Endothelial cell (in vitro differentiated cells): ENCODE data around the gene SCAPER. TPM values are rescaled to one million over a fixed set of nuclear protein-coding genes. Genes with fewer than 3 reads are reported as not detected.
"Not testable (repeated sequence)": the region's sequence is repeated elsewhere in the genome, so short reads cannot be mapped to it uniquely, and the experiment has no call there.

Experiments
- DNase-seq: peaks from one replicate; pipeline ENCODE4 v3.0.0; 2021; ENCODE audit warnings: low spot score
- H3K27ac Mint-ChIP-seq: one replicate; pipeline ENCODE4 v1.8.0; 2021; ENCODE audit warnings: mixed read lengths, inconsistent platforms; ENCODE audit not compliant: unreplicated experiment
- H3K27me3 Mint-ChIP-seq: one replicate; pipeline ENCODE4 v1.8.0; 2021; ENCODE audit warnings: mild to moderate bottlenecking, moderate library complexity, mixed read lengths, inconsistent platforms; ENCODE audit not compliant: unreplicated experiment
- H3K36me3 Mint-ChIP-seq: one replicate; pipeline ENCODE4 v1.8.0; 2021; ENCODE audit warnings: mild to moderate bottlenecking, low read depth, mixed read lengths, inconsistent platforms; ENCODE audit not compliant: unreplicated experiment
- H3K4me1 Mint-ChIP-seq: one replicate; pipeline ENCODE4 v1.8.0; 2021; ENCODE audit warnings: mild to moderate bottlenecking, mixed read lengths, inconsistent platforms; ENCODE audit not compliant: unreplicated experiment
- H3K4me3 Mint-ChIP-seq: one replicate; pipeline ENCODE4 v1.8.0; 2021; ENCODE audit warnings: mild to moderate bottlenecking, mixed read lengths, inconsistent platforms; ENCODE audit not compliant: unreplicated experiment
- H3K9me3 Mint-ChIP-seq: one replicate; pipeline ENCODE4 v1.8.0; 2021; ENCODE audit warnings: mixed read lengths, inconsistent platforms; ENCODE audit not compliant: unreplicated experiment
- total RNA-seq: library from RNA; stranded (reverse); fragmentation: NEBNext Ultra II Directional; extraction: Animal tissue kit (Norgen Biotek cat#: 25700); gene quantifications from one replicate; pipeline ENCODE4 v1.2.1, GENCODE V29; 2021; ENCODE audit not compliant: unreplicated experiment
- TF ChIP-seq, protein P1 (sequence below): fragments of 200-600 bp; sonication (generic); IDR thresholded peaks from one replicate; pipeline ENCODE4 v1.5.0; 2021; ENCODE audit warnings: antibody characterized with exemption; ENCODE audit not compliant: unreplicated experiment

The SCAPER gene
- total RNA-seq, 1 donor from 2014 or later: 18.1 TPM

DNA sequence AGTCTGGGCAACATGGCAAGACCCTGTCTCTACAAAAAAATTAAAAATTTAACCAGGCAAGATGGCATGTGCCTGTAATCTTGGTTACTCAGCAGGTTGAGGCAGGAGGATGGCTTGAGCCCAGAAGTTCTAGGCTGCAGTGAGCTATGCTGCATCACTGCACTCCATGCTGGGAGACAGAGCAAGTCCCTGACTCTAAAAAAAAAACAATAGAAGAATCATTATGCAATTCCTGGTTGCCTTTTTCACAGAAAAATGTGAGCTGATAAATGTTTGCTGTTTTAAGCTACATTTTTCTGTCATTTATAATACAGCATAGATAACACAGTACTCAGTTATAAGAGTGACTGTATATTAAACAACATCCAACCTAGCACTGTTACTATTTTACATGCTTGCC, 148.8 kb downstream of the SCAPER start:
- no peak for DNase-seq
- Mint-ChIP-seq H3K9me3 (no peaks in the 10 kb centered on the region), H3K27ac (no peak overlapping the region), H3K4me3 (no peak overlapping the region), H3K27me3 (no peaks in the 10 kb centered on the region), H3K4me1 (no peaks in the 10 kb centered on the region), H3K36me3 (no peaks in the 10 kb centered on the region)
- TF ChIP-seq, protein P1, sequence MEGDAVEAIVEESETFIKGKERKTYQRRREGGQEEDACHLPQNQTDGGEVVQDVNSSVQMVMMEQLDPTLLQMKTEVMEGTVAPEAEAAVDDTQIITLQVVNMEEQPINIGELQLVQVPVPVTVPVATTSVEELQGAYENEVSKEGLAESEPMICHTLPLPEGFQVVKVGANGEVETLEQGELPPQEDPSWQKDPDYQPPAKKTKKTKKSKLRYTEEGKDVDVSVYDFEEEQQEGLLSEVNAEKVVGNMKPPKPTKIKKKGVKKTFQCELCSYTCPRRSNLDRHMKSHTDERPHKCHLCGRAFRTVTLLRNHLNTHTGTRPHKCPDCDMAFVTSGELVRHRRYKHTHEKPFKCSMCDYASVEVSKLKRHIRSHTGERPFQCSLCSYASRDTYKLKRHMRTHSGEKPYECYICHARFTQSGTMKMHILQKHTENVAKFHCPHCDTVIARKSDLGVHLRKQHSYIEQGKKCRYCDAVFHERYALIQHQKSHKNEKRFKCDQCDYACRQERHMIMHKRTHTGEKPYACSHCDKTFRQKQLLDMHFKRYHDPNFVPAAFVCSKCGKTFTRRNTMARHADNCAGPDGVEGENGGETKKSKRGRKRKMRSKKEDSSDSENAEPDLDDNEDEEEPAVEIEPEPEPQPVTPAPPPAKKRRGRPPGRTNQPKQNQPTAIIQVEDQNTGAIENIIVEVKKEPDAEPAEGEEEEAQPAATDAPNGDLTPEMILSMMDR: no peak

DNA sequence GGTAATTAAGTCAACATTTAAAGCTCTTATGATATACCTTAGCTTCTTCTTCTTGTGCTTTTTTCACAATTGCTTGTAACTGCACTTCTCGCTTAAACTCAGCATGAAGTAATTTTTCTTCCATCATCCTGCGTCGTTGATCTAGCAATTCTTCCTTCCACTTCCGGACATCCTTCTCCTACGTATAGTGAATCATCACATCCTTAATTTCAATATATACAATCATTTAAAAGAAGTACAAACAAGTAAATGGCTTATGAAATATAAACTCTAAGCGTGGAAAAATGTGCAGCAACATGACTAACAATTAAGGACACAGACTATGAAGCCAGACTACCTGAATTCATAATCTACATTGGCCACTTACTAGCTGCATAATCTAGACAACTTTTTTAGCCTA, 151.4 kb downstream of the SCAPER start:
- no peaks in the 10 kb centered on the region for H3K27me3 Mint-ChIP-seq
- no peak overlapping the region for H3K4me3 Mint-ChIP-seq
- DNase-seq: no peak
- H3K36me3 Mint-ChIP-seq: no peaks in the 10 kb centered on the region
- no peaks in the 10 kb centered on the region for H3K9me3 Mint-ChIP-seq
- TF ChIP-seq, protein P1: no peak
- H3K27ac Mint-ChIP-seq: no peak overlapping the region
- H3K4me1 Mint-ChIP-seq: no peaks in the 10 kb centered on the region

DNA sequence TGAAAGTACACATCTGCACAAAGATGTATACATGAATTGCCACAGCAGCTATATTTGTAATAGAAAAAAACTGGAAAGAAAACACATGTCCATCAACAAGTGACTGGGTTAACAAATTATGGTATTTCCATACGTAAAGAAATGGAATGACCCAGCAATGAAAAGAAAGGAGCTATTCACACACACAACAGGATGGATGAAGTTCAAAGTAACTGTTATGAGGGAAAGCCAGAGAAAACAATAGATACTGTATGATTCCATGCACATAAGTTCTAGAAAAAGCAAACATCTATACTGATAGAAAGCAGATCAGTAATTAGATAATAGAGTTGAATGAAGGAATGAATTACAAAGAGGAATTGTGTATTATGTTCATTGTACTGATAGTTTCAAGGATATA, 152.0 kb downstream of the SCAPER start:
- H3K27ac Mint-ChIP-seq: no peak overlapping the region
- H3K36me3 Mint-ChIP-seq: no peaks in the 10 kb centered on the region
- H3K27me3 Mint-ChIP-seq: no peaks in the 10 kb centered on the region
- H3K9me3 Mint-ChIP-seq: no peaks in the 10 kb centered on the region
- H3K4me3 Mint-ChIP-seq: no peak overlapping the region
- DNase-seq: no peak
- TF ChIP-seq, protein P1: no peak
- no peaks in the 10 kb centered on the region for H3K4me1 Mint-ChIP-seq

DNA sequence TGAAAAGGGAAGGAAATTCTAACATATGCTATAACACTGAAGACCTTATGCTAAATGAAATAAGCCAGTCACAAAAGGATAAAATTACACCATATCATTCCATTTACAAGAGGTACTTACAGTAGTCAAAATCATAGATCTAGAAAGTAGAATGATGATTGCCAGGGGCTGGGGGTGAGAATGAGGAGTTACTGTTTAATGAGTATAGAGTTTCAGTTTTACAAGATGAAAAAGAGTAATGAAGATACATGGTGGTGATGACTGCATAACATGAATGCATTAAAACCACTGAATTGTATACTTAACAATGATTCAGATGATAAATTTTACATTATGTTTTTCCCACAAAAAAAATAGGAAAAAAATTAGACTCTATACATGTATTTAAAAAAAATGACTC, 152.6 kb downstream of the SCAPER start:
- no peaks in the 10 kb centered on the region for H3K36me3 Mint-ChIP-seq
- DNase-seq: no peak
- peaks cover 1% of the 10 kb centered on the region for H3K27me3 Mint-ChIP-seq
- no peaks in the 10 kb centered on the region for H3K9me3 Mint-ChIP-seq
- TF ChIP-seq, protein P1: no peak
- H3K4me1 Mint-ChIP-seq: no peaks in the 10 kb centered on the region
- no peak overlapping the region for H3K4me3 Mint-ChIP-seq
- no peak overlapping the region for H3K27ac Mint-ChIP-seq

DNA sequence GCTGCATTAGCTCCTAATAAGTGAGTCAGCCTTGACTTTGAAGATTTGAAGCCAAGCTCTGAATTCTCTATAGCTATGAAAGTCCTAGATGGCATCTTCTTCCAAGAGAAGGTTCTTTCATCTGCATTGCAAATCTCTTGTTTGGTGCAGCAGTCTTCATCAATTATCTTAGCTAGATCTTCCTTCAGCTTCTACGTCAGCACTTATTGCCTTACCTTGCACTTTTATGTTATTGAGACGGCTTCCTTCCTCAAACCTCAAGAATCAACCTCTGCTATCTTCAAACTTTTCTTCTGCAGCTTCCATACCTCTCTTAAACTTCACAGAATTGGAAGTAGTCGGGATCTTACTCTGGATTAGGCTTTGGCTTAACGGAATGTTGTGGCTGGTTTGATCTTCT, 167.6 kb downstream of the SCAPER start:
- peaks cover 25% of the 10 kb centered on the region for H3K36me3 Mint-ChIP-seq
- no peak overlapping the region for H3K27ac Mint-ChIP-seq
- no peak overlapping the region for H3K4me3 Mint-ChIP-seq
- TF ChIP-seq, protein P1: no peak
- no peaks in the 10 kb centered on the region for H3K27me3 Mint-ChIP-seq
- H3K9me3 Mint-ChIP-seq: no peaks in the 10 kb centered on the region
- no peaks in the 10 kb centered on the region for H3K4me1 Mint-ChIP-seq
- DNase-seq: no peak

DNA sequence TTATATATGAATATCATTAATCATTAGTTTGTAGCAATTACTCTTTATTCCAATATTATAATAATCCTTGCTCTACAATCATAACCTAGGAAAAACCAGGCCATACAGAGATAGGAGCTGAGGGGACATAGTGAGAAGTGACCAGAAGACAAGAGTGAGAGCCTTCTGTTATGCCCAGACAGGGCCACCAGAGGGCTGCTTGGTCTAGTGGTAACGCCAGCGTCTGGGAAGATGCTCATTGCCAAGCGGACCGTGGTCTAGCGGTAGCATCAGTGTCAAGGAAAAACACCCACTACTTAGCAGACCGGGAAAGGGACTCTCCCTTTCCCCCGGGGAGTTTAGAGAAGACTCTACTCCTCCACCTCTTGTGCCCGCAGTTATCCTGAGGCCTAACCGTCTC, 172.8 kb downstream of the SCAPER start:
- not testable (repeated sequence) for H3K4me1 Mint-ChIP-seq, H3K4me3 Mint-ChIP-seq, H3K9me3 Mint-ChIP-seq, DNase-seq, H3K27ac Mint-ChIP-seq, H3K27me3 Mint-ChIP-seq
- peaks cover 35% of the 10 kb centered on the region for H3K36me3 Mint-ChIP-seq
